HCT116 (cell line): Measurements from ENCODE around the gene CHFR.

Experiments used
- CTCF ChIP-seq, 3 experiments: fragments of 200-600 bp in 1 of 3; sonication (generic) in 1 of 3; IDR thresholded peaks in 2 of 3; conservative IDR thresholded peaks in 1 of 3; 2 replicates each; pipeline ENCODE4 v1.5.1; 2012 to 2017; ENCODE audit warnings: low read depth in 2 of 3, low read length in 2 of 3, antibody characterized with exemption in 1 of 3, borderline replicate concordance in 1 of 3, control low read depth in 1 of 3, mild to moderate bottlenecking in 1 of 3, mixed read lengths in 1 of 3, mixed run types in 1 of 3, moderate library complexity in 1 of 3; ENCODE audit not compliant: insufficient read depth in 1 of 3
- EGR1 ChIP-seq: IDR thresholded peaks from 2 replicates; pipeline ENCODE4 v1.6.1; 2012; ENCODE audit warnings: low read depth
- EZH2 ChIP-seq: fragments of 200-600 bp; sonication (generic); IDR thresholded peaks from 2 replicates; pipeline ENCODE4 v1.6.1; 2017; ENCODE audit warnings: antibody characterized with exemption, mixed run types
- EZH2phosphoT487 ChIP-seq: fragments of 200-600 bp; IDR thresholded peaks from 2 replicates; pipeline ENCODE4 v1.6.1; 2018; ENCODE audit warnings: antibody characterized with exemption, borderline replicate concordance
- JUND ChIP-seq: IDR thresholded peaks from 2 replicates; pipeline ENCODE4 v1.6.1; 2012
- POLR2A ChIP-seq: IDR thresholded peaks from 2 replicates; pipeline ENCODE4 v1.7.0; 2011; ENCODE audit warnings: borderline replicate concordance; ENCODE audit not compliant: insufficient read depth, insufficient read length; ENCODE audit errors: extremely low read depth
- POLR2AphosphoS5 ChIP-seq: IDR thresholded peaks from 2 replicates; pipeline ENCODE4 v1.6.1; 2011; ENCODE audit warnings: mild to moderate bottlenecking, low read depth, low read length, moderate library complexity
- RAD21 ChIP-seq: IDR thresholded peaks from 2 replicates; pipeline ENCODE4 v1.6.1; 2012; ENCODE audit warnings: low read depth, mild to moderate bottlenecking
- REST ChIP-seq: IDR thresholded peaks from 2 replicates; pipeline ENCODE4 v1.6.1; 2012; ENCODE audit warnings: low read depth
- SP1 ChIP-seq: IDR thresholded peaks from 2 replicates; pipeline ENCODE4 v1.6.1; 2012; ENCODE audit warnings: low read depth
- YY1 ChIP-seq: IDR thresholded peaks from 2 replicates; pipeline ENCODE4 v1.6.1; 2011; ENCODE audit warnings: low read length, low read depth, moderate library complexity, mild to moderate bottlenecking; ENCODE audit not compliant: insufficient replicate concordance; ENCODE audit errors: extremely low read depth
- ZBTB33 ChIP-seq: IDR thresholded peaks from 2 replicates; pipeline ENCODE4 v1.6.1; 2011; ENCODE audit warnings: mild to moderate bottlenecking, low read length, moderate library complexity; ENCODE audit not compliant: insufficient replicate concordance; ENCODE audit errors: extremely low read depth
- ZNF274 ChIP-seq: fragments of 200-500 bp; sonication (Bioruptor generic); IDR thresholded peaks from 2 replicates; pipeline ENCODE4 v1.6.1; 2014; ENCODE audit warnings: mild to moderate bottlenecking, low read depth, low read length, inconsistent platforms

GRCh38 chr12:132869551-132869950, 17.9 kb downstream of the CHFR start:
- TF ChIP-seq CTCF (IDR thresholded peaks at IDR 0.05 in 2 of 3, conservative IDR thresholded peaks at IDR 0.05 in 1 of 3; ENCODE audit: borderline replicate concordance in 1 of 3, insufficient read depth in 1 of 3, low read depth in 2 of 3, low read length in 2 of 3) (no peak), ZNF274 (no peak), YY1 (no peak), EZH2 (no peak), POLR2AphosphoS5 (no peak), JUND (no peak), EGR1 (no peak), SP1 (no peak), POLR2A (no peak), REST (no peak), EZH2phosphoT487 (no peak), RAD21 (no peak), ZBTB33 (no peak)
